Measurements from ENCODE around the gene ZMYM2. TPM values are rescaled to one million over a fixed set of nuclear protein-coding genes. Genes with fewer than 3 reads are reported as not detected.

The ZMYM2 gene
- total RNA-seq, 4 donors from 2014 or later: 40.6 to 92.8 (median 50.7) TPM

GRCh38 chr13:20043207-20043925 lies 84.8 kb downstream of the ZMYM2 start:
- 100% methylated on average over 3 of the region's 11 CpGs; no CpG with 5 or more reads in 1 of the 2 donors for WGBS, 2 donors (ENCODE audit: low coverage in 1 of 2)
- no peaks in the 10 kb centered on the region for H3K9me3 ChIP-seq
- H3K27ac ChIP-seq: no peak overlapping the region
- no peak overlapping the region for H3K4me3 ChIP-seq
- TF ChIP-seq EP300 (IDR thresholded peaks at IDR 0.05) (no peak), POLR2AphosphoS5 (IDR thresholded peaks at IDR 0.05) (no peak), POLR2A (IDR thresholded peaks at IDR 0.05) (no peak), CTCF (IDR thresholded peaks at IDR 0.05) (no peak)
- no peak for ATAC-seq
- H3K27me3 ChIP-seq: no peaks in the 10 kb centered on the region
- peaks cover 0 to 53% of the 10 kb centered on the region in 2 donors for H3K36me3 ChIP-seq
- no peaks in the 10 kb centered on the region for H3K4me1 ChIP-seq

DNA sequence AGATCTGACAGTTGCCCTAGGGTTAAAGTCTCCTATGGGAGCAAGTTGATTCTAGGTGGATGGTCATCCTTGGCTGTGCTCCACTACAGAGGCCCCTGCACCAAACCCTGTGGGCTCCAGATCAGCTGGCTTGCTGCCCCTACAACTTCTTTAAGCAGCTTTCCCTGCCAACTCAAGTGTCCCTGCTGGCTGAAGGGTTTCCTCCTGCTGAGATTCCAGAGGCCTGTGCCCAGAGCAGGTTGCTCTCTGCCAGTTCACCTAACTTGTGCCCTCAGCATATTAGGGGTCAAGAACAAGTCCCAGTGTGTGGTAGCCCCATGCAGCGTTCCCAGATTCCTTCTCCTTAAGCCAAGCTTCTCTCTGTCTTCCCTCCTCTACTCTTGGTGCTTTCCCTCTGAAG lies 85.6 kb downstream of the ZMYM2 start:
- no peaks in the 10 kb centered on the region for H3K9me3 ChIP-seq
- no peak for ATAC-seq
- no peaks in the 10 kb centered on the region for H3K27me3 ChIP-seq
- WGBS, 2 donors (ENCODE audit: low coverage in 1 of 2): no CpG with 5 or more reads among the region's 1 CpG
- H3K4me1 ChIP-seq: peaks cover 0 to 6% (median 0%) of the 10 kb centered on the region in 3 donors
- TF ChIP-seq EP300 (IDR thresholded peaks at IDR 0.05) (no peak), POLR2A (IDR thresholded peaks at IDR 0.05) (no peak), POLR2AphosphoS5 (IDR thresholded peaks at IDR 0.05) (no peak), CTCF (IDR thresholded peaks at IDR 0.05) (no peak)
- H3K4me3 ChIP-seq: no peak overlapping the region
- H3K27ac ChIP-seq: no peak overlapping the region
- H3K36me3 ChIP-seq: peaks cover 0 to 50% of the 10 kb centered on the region in 2 donors

DNA sequence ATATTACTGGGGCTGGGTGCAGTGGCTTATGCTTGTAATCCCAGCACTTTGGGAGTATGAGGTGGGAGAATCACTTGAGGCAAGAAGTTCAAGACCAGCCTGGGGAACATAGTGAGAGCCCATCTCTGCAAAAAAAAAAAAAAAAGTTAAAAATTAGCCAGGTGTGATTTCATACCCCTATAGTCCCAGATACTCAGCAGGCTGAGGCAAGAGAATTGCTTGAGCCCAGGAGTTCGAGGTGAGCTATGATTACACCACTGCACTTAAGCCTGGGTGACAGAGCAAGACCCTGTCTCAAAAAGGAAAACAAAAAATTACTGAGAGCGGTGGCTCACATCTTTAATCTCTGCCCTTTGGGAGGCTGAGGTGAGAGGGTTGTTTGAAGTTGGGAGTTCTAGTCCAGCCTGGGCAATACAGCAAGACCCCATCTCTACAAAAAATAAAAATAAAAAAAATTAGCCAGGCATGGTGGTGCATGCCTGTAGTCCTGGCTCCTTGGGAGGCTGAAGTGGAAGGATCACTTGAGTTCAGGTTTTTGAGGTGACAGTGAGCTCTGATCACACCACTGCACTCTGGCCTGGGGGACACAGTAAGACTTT lies 87.5 kb downstream of the ZMYM2 start:
- 93 to 94% methylated on average over 2 of the region's 2 CpGs for WGBS, 2 donors (ENCODE audit: low coverage in 1 of 2)

GRCh38 chr13:20049558-20050473 lies 91.3 kb downstream of the ZMYM2 start:
- H3K27ac ChIP-seq: no peak overlapping the region
- peaks cover 0 to 38% of the 10 kb centered on the region in 2 donors for H3K36me3 ChIP-seq
- H3K4me3 ChIP-seq: no peak overlapping the region
- H3K9me3 ChIP-seq: no peaks in the 10 kb centered on the region
- no peak for ATAC-seq
- no peak for TF ChIP-seq POLR2AphosphoS5 (IDR thresholded peaks at IDR 0.05)
- 70 to 76% methylated on average over 5 of the region's 5 CpGs for WGBS, 2 donors (ENCODE audit: low coverage in 1 of 2)
- H3K4me1 ChIP-seq: peaks cover 0 to 14% (median 2%) of the 10 kb centered on the region in 3 donors
- no peaks in the 10 kb centered on the region for H3K27me3 ChIP-seq

More for the DNA sequence above, 87.5 kb downstream of the ZMYM2 start:
- peaks cover 0 to 14% (median 2%) of the 10 kb centered on the region in 3 donors for H3K4me1 ChIP-seq
- no peaks in the 10 kb centered on the region for H3K9me3 ChIP-seq
- no peaks in the 10 kb centered on the region for H3K27me3 ChIP-seq
- H3K36me3 ChIP-seq: peaks cover 0 to 32% of the 10 kb centered on the region in 2 donors
- no peak overlapping the region for H3K27ac ChIP-seq
- no peak overlapping the region for H3K4me3 ChIP-seq
- TF ChIP-seq CTCF (IDR thresholded peaks at IDR 0.05) (no peak), POLR2AphosphoS5 (IDR thresholded peaks at IDR 0.05) (no peak), EP300 (IDR thresholded peaks at IDR 0.05) (no peak), POLR2A (IDR thresholded peaks at IDR 0.05) (no peak)
- no peak for ATAC-seq

GRCh38 chr13:20051366-20051765 lies 92.8 kb downstream of the ZMYM2 start:
- ATAC-seq: no peak
- WGBS, 2 donors (ENCODE audit: low coverage in 1 of 2): 80 to 85% methylated on average over 5 to 6 of the region's 6 CpGs
- Histone ChIP-seq H3K36me3 (peaks cover 0 to 45% of the 10 kb centered on the region in 2 donors), H3K27ac (no peak overlapping the region), H3K9me3 (no peaks in the 10 kb centered on the region), H3K27me3 (no peaks in the 10 kb centered on the region), H3K4me1 (peaks cover 0 to 14% (median 2%) of the 10 kb centered on the region in 3 donors), H3K4me3 (no peak overlapping the region)
- no peak for TF ChIP-seq POLR2A (IDR thresholded peaks at IDR 0.05)
- no peak for TF ChIP-seq CTCF (IDR thresholded peaks at IDR 0.05)
- TF ChIP-seq POLR2AphosphoS5 (IDR thresholded peaks at IDR 0.05): no peak
- no peak for TF ChIP-seq EP300 (IDR thresholded peaks at IDR 0.05)

Measured in gastroesophageal sphincter (tissue), 4 donors.